ENCODE measurements around the gene CNEP1R1. TPM values are rescaled to one million over a fixed set of nuclear protein-coding genes. Genes with fewer than 3 reads are reported as not detected.
A peak's percentile ranks its signal among the peaks of the same experiment; 100 is the strongest.

The CNEP1R1 gene
- total RNA-seq, 1 experiment from 2014 or later, result 18.5 TPM

GRCh38 chr16:50040018-50040417 is 15.0 kb downstream of the CNEP1R1 start:
- H4K20me1 ChIP-seq (ENCODE audit: control insufficient read depth, insufficient read depth, insufficient read length), result no peaks in the 10 kb centered on the region
- no peak overlapping the region for H4K8ac ChIP-seq (replicated peaks; ENCODE audit: insufficient read length, low read depth, low read length)
- H3K4ac ChIP-seq (ENCODE audit: low read depth, low read length), result no peak overlapping the region
- no peaks in the 10 kb centered on the region for H3K9me3 Mint-ChIP-seq
- no peak overlapping the region for H2BK5ac ChIP-seq (ENCODE audit: insufficient read length, low read length)
- no peak overlapping the region for H3K4me3 Mint-ChIP-seq
- no peaks in the 10 kb centered on the region for H3K27me3 ChIP-seq (ENCODE audit: insufficient read depth, low read length)
- no peak overlapping the region for H3K27ac ChIP-seq (ENCODE audit: insufficient read length, low read depth, low read length)
- H3K14ac ChIP-seq (ENCODE audit: insufficient read depth, low read length), result no peak overlapping the region
- no peaks in the 10 kb centered on the region for H3K23me2 ChIP-seq (ENCODE audit: insufficient read length, low read depth, low read length, poor library complexity, severe bottlenecking)
- H2AFZ ChIP-seq (ENCODE audit: low read length), result no peak overlapping the region
- H2BK120ac ChIP-seq (ENCODE audit: low read depth, low read length, poor library complexity, severe bottlenecking), result no peak overlapping the region
- H3K4me1 Mint-ChIP-seq, result peaks cover 4 to 5% of the 10 kb centered on the region in 2 experiments
- no CpG with 5 or more reads among the region's 8 CpGs for WGBS (ENCODE audit: extremely low coverage, insufficient read length, low lambda C conversion rate)
- no peak overlapping the region for H2BK12ac ChIP-seq (ENCODE audit: insufficient read length, low read depth, low read length)
- no peak for TF ChIP-seq CTCF (conservative IDR thresholded peaks at IDR 0.05)
- peak overlapping the region in 2 of 3 experiments; percentile 20 to 41; a peak in 2 of 7 replicates for H3K27ac Mint-ChIP-seq
- H3K36me3 Mint-ChIP-seq (ENCODE audit: insufficient read depth in 1 of 3, low read depth in 3 of 3), result peaks cover 0 to 14% (median under 1%) of the 10 kb centered on the region in 3 experiments; a peak in 3 of 7 replicates
- H3K79me2 ChIP-seq (ENCODE audit: insufficient read depth, low read length), result no peaks in the 10 kb centered on the region
- no peak overlapping the region for H3K18ac ChIP-seq (ENCODE audit: insufficient read length, low read depth, low read length)
- H3K9me3 ChIP-seq (ENCODE audit: control insufficient read depth, low read depth, low read length), result no peaks in the 10 kb centered on the region
- peaks cover 2% of the 10 kb centered on the region; the same call in 1 of the 2 replicates for H3K4me1 ChIP-seq (ENCODE audit: insufficient read depth, low read length)
- no peak overlapping the region for H3K56ac ChIP-seq (ENCODE audit: insufficient read length, low read depth, low read length)
- no peaks in the 10 kb centered on the region for H3K79me1 ChIP-seq (ENCODE audit: insufficient read depth, low read depth, low read length, poor library complexity, severe bottlenecking)
- no peak overlapping the region for H3K4me2 ChIP-seq (ENCODE audit: insufficient read depth, insufficient read length, low read length)
- DNase-seq, result no peak
- H2BK20ac ChIP-seq (ENCODE audit: low read depth, low read length, poor library complexity, severe bottlenecking), result no peak overlapping the region
- no peak overlapping the region for H3K9ac ChIP-seq (ENCODE audit: extremely low read depth, insufficient read length, low read length)
- peaks cover 3% of the 10 kb centered on the region; the same call in 1 of the 2 replicates for H3K27me3 Mint-ChIP-seq (ENCODE audit: low read depth)
- H3T11ph ChIP-seq (ENCODE audit: low read length), result no peak overlapping the region
- H4K91ac ChIP-seq (ENCODE audit: insufficient read length, low read depth, low read length), result no peak overlapping the region
- no peak overlapping the region for H2AK5ac ChIP-seq (ENCODE audit: insufficient read length, low read length)
- H3K23ac ChIP-seq (ENCODE audit: insufficient read length, low read depth, low read length), result no peak overlapping the region
- no peak overlapping the region for H2BK15ac ChIP-seq (ENCODE audit: low read depth, low read length)
- no peak overlapping the region for H4K5ac ChIP-seq (ENCODE audit: insufficient read length, low read depth, low read length)

Measured in H9 (cell line).